Activated T-helper 1 cell treated with anti-CD3 and anti-CD28 coated beads, Interleukin-12 subunit alpha, Interleukin-12 subunit beta, Interleukin-2, Interleukin-4 antibody, amounts not matched to agents 30 ng/mL and 10 ng/mL and 1 ng/mL, durations not matched to agents 14 hours and 24 hours and 36 hours (primary cell): ENCODE data around the gene XRCC6. TPM values are rescaled to one million over a fixed set of nuclear protein-coding genes. Genes with fewer than 3 reads are reported as not detected.
"Not testable (repeated sequence)": the region's sequence is repeated elsewhere in the genome, so short reads cannot be mapped to it uniquely, and the experiment has no call there.

Experiments used
- DNase-seq: peaks from one replicate; pipeline ENCODE4 v3.0.0; 2021; ENCODE audit warnings: low spot score
- H3K27ac Mint-ChIP-seq: one replicate; pipeline ENCODE4 v1.8.0; 2021; ENCODE audit warnings: mild to moderate bottlenecking, mixed read lengths
- H3K27me3 Mint-ChIP-seq: one replicate; pipeline ENCODE4 v1.8.0; 2022; ENCODE audit warnings: mild to moderate bottlenecking, moderate library complexity, mixed read lengths; ENCODE audit not compliant: insufficient read depth
- H3K36me3 Mint-ChIP-seq: one replicate; pipeline ENCODE4 v1.8.0; 2021; ENCODE audit warnings: low read depth, mixed read lengths
- H3K4me1 Mint-ChIP-seq: one replicate; pipeline ENCODE4 v1.8.0; 2021; ENCODE audit warnings: low read depth, mixed read lengths
- H3K4me3 Mint-ChIP-seq: one replicate; pipeline ENCODE4 v1.8.0; 2021; ENCODE audit warnings: mild to moderate bottlenecking, moderate library complexity, mixed read lengths
- H3K9me3 Mint-ChIP-seq: one replicate; pipeline ENCODE4 v1.8.0; 2021; ENCODE audit warnings: mixed read lengths
- intact Hi-C: fragments of 100-400 bp; cut with micrococcal nuclease; formaldehyde crosslinking; loops from one replicate; pipeline ENCODE4 v1.15.1; 2024
- total RNA-seq: library from RNA; stranded (reverse); gene quantifications from 2 replicates; pipeline ENCODE4 v1.2.3, GENCODE V29; 2022

Gene XRCC6
- total RNA-seq, 1 donor from 2014 or later = 367 TPM

GRCh38 chr22:41612603-41613306, 8.3 kb upstream of the XRCC6 start:
- no peak for DNase-seq
- no peak overlapping the region for H3K27ac Mint-ChIP-seq
- H3K9me3 Mint-ChIP-seq = no peaks in the 10 kb centered on the region
- H3K4me3 Mint-ChIP-seq = no peak overlapping the region
- H3K27me3 Mint-ChIP-seq = no peaks in the 10 kb centered on the region
- H3K4me1 Mint-ChIP-seq = peaks cover 16% of the 10 kb centered on the region
- peaks cover 32% of the 10 kb centered on the region for H3K36me3 Mint-ChIP-seq
- intact Hi-C loops = no loop called here

GRCh38 chr22:41613456-41613855, 7.6 kb upstream of the XRCC6 start:
- H3K27ac Mint-ChIP-seq = no peak overlapping the region
- peaks cover 23% of the 10 kb centered on the region for H3K4me1 Mint-ChIP-seq
- H3K36me3 Mint-ChIP-seq = peaks cover 28% of the 10 kb centered on the region
- DNase-seq = no peak
- intact Hi-C loops = no loop called here
- no peak overlapping the region for H3K4me3 Mint-ChIP-seq
- H3K9me3 Mint-ChIP-seq = no peaks in the 10 kb centered on the region
- no peaks in the 10 kb centered on the region for H3K27me3 Mint-ChIP-seq

- intact Hi-C loops = loop anchor here (2.0 to 10.0 kb wide), 3 partner anchors 161 to 455 kb away; partner anchors contain the start of genes NAGA, PHETA2, SMDT1 and SREBF2
- Mint-ChIP-seq H3K4me3 (peak overlapping the region; percentile 93), H3K36me3 (peaks cover 26% of the 10 kb centered on the region), H3K4me1 (peaks cover 51% of the 10 kb centered on the region), H3K27ac (peak overlapping the region; percentile 94), H3K9me3 (no peaks in the 10 kb centered on the region), H3K27me3 (no peaks in the 10 kb centered on the region)
- peak; percentile 33 for DNase-seq
These were observed 1.0 kb upstream of the XRCC6 start for GRCh38 chr22:41619979-41620588.

GRCh38 chr22:41620589-41621098, 451 bp upstream of the XRCC6 start, which contains the start of gene DESI1:
Gene DESI1 (minus strand): TSS chr22:41621043. CDS start chr22:41620839, 204 bp downstream.
- no peaks in the 10 kb centered on the region for H3K27me3 Mint-ChIP-seq
- H3K36me3 Mint-ChIP-seq = peaks cover 29% of the 10 kb centered on the region
- H3K4me1 Mint-ChIP-seq = peaks cover 51% of the 10 kb centered on the region
- H3K27ac Mint-ChIP-seq = peak within 1 kb of the TSS; percentile 94
- no peaks in the 10 kb centered on the region for H3K9me3 Mint-ChIP-seq
- peak within 1 kb of the TSS; percentile 93 for H3K4me3 Mint-ChIP-seq
- intact Hi-C loops = loop anchor here (1.0 to 10.0 kb wide), 15 partner anchors 16 to 669 kb away; partner anchors contain the start of genes NAGA, PHETA2, PHF5A and POLR3H
- no peak for DNase-seq

GRCh38 chr22:41621911-41622179, 750 bp downstream of the XRCC6 start:
- intact Hi-C loops = loop anchor here (1.0 to 10.0 kb wide), 15 partner anchors 18 to 671 kb away; partner anchors contain the start of genes NAGA, PHETA2, PHF5A and POLR3H
- no peaks in the 10 kb centered on the region for H3K9me3 Mint-ChIP-seq
- H3K4me3 Mint-ChIP-seq = peak overlapping the region; percentile 93
- H3K27me3 Mint-ChIP-seq = no peaks in the 10 kb centered on the region
- DNase-seq = no peak
- peaks cover 44% of the 10 kb centered on the region for H3K4me1 Mint-ChIP-seq
- peaks cover 30% of the 10 kb centered on the region for H3K36me3 Mint-ChIP-seq
- H3K27ac Mint-ChIP-seq = peak overlapping the region; percentile 94

GRCh38 chr22:41625577-41625976, 4.5 kb downstream of the XRCC6 start:
- no peak for DNase-seq
- peaks cover 26% of the 10 kb centered on the region for H3K4me1 Mint-ChIP-seq
- intact Hi-C loops = loop anchor here (10.0 kb wide), 1 partner anchor 449 kb away; the partner anchor contains the start of genes NAGA, PHETA2 and SMDT1
- H3K4me3 Mint-ChIP-seq = no peak overlapping the region
- H3K27ac Mint-ChIP-seq = no peak overlapping the region
- H3K36me3 Mint-ChIP-seq = peaks cover 46% of the 10 kb centered on the region
- H3K9me3 Mint-ChIP-seq = no peaks in the 10 kb centered on the region
- no peaks in the 10 kb centered on the region for H3K27me3 Mint-ChIP-seq

GRCh38 chr22:41631115-41631514, 10.0 kb downstream of the XRCC6 start:
- not testable (repeated sequence) for H3K27ac Mint-ChIP-seq, H3K9me3 Mint-ChIP-seq

GRCh38 chr22:41631615-41632014, 10.5 kb downstream of the XRCC6 start:
- H3K27me3 Mint-ChIP-seq, DNase-seq, H3K4me3 Mint-ChIP-seq, H3K9me3 Mint-ChIP-seq, intact Hi-C loops, H3K27ac Mint-ChIP-seq: not testable (repeated sequence)
- Mint-ChIP-seq H3K36me3 (peaks cover 53% of the 10 kb centered on the region), H3K4me1 (peaks cover 22% of the 10 kb centered on the region)

More at GRCh38 chr22:41631115-41631514, 10.0 kb downstream of the XRCC6 start:
- intact Hi-C loops, H3K27me3 Mint-ChIP-seq, DNase-seq, H3K4me3 Mint-ChIP-seq: not testable (repeated sequence)
- Mint-ChIP-seq H3K36me3 (peaks cover 49% of the 10 kb centered on the region), H3K4me1 (peaks cover 22% of the 10 kb centered on the region)

- H3K9me3 Mint-ChIP-seq, H3K4me1 Mint-ChIP-seq, intact Hi-C loops, H3K27me3 Mint-ChIP-seq, H3K4me3 Mint-ChIP-seq, H3K27ac Mint-ChIP-seq, DNase-seq: not testable (repeated sequence)
- H3K36me3 Mint-ChIP-seq = peaks cover 41% of the 10 kb centered on the region
These were observed 13.5 kb downstream of the XRCC6 start for GRCh38 chr22:41634610-41635009.

GRCh38 chr22:41636467-41636866, 15.4 kb downstream of the XRCC6 start:
- DNase-seq = no peak
- Mint-ChIP-seq H3K4me1 (peaks cover 7% of the 10 kb centered on the region), H3K9me3 (no peaks in the 10 kb centered on the region), H3K27me3 (no peaks in the 10 kb centered on the region), H3K27ac (no peak overlapping the region), H3K36me3 (peaks cover 45% of the 10 kb centered on the region), H3K4me3 (no peak overlapping the region)
- intact Hi-C loops = no loop called here

GRCh38 chr22:41637623-41638022, 16.5 kb downstream of the XRCC6 start:
- H3K4me3 Mint-ChIP-seq, H3K27me3 Mint-ChIP-seq, H3K9me3 Mint-ChIP-seq, intact Hi-C loops, DNase-seq, H3K27ac Mint-ChIP-seq: not testable (repeated sequence)
- peaks cover 14% of the 10 kb centered on the region for H3K4me1 Mint-ChIP-seq
- peaks cover 55% of the 10 kb centered on the region for H3K36me3 Mint-ChIP-seq

- H3K4me1 Mint-ChIP-seq = peaks cover 17% of the 10 kb centered on the region
- intact Hi-C loops = no loop called here
- H3K9me3 Mint-ChIP-seq = no peaks in the 10 kb centered on the region
- H3K36me3 Mint-ChIP-seq = peaks cover 59% of the 10 kb centered on the region
- no peaks in the 10 kb centered on the region for H3K27me3 Mint-ChIP-seq
- H3K4me3 Mint-ChIP-seq = no peak overlapping the region
- no peak overlapping the region for H3K27ac Mint-ChIP-seq
- DNase-seq = no peak
These were observed 17.0 kb downstream of the XRCC6 start for GRCh38 chr22:41638124-41638523.

GRCh38 chr22:41638748-41639147, 17.7 kb downstream of the XRCC6 start:
- Mint-ChIP-seq H3K9me3 (no peaks in the 10 kb centered on the region), H3K36me3 (peaks cover 59% of the 10 kb centered on the region), H3K4me3 (no peak overlapping the region), H3K27ac (no peak overlapping the region), H3K27me3 (no peaks in the 10 kb centered on the region), H3K4me1 (peaks cover 17% of the 10 kb centered on the region)
- intact Hi-C loops = no loop called here
- no peak for DNase-seq
